ENCODE results near the gene TFR2. TPM values are rescaled to one million over a fixed set of nuclear protein-coding genes. Genes with fewer than 3 reads are reported as not detected.
A peak's percentile ranks its signal among the peaks of the same experiment; 100 is the strongest.

Gene TFR2
- total and polyA plus RNA-seq, 2 of the 13 experiments (the other 11 are each of a cell fraction or from before 2014, with no cell fraction given): 36.9 to 64.2 TPM

GRCh38 chr7:100641860-100642533, 645 bp upstream of the TFR2 start (continued):
- TF ChIP-seq ZSCAN21 (CRISPR knock-in tag; IDR thresholded peaks at IDR 0.05; ENCODE audit: borderline replicate concordance) (0 out of 2 replicates have a peak, but pooled peaks have one; percentile 20), ASH2L (IDR thresholded peaks at IDR 0.05; ENCODE audit: insufficient read length, low read depth, low read length) (peak; percentile 21), REL (CRISPR knock-in tag; conservative IDR thresholded peaks at IDR 0.05) (0 out of 2 replicates have a peak, but pooled peaks have one; percentile 15), ZNF768 (CRISPR knock-in tag; IDR thresholded peaks at IDR 0.05) (no peak), ZNF383 (CRISPR knock-in tag; IDR thresholded peaks at IDR 0.05; ENCODE audit: borderline replicate concordance) (no peak), TFE3 (CRISPR knock-in tag; IDR thresholded peaks at IDR 0.05) (no peak), TSC22D2 (CRISPR knock-in tag; IDR thresholded peaks at IDR 0.05; ENCODE audit: borderline replicate concordance) (no peak), ZBTB1 (CRISPR knock-in tag; IDR thresholded peaks at IDR 0.05; ENCODE audit: borderline replicate concordance) (no peak), AKAP8 (CRISPR knock-in tag; IDR thresholded peaks at IDR 0.05) (no peak), ZFP91 (CRISPR knock-in tag; IDR thresholded peaks at IDR 0.05; ENCODE audit: borderline replicate concordance) (peak; percentile 30; the same call in 1 of the 2 replicates), ZNF260 (CRISPR knock-in tag; IDR thresholded peaks at IDR 0.05; ENCODE audit: borderline replicate concordance, low read depth) (no peak), NFRKB (IDR thresholded peaks at IDR 0.05) (no peak), CREB1 (IDR thresholded peaks at IDR 0.05) (no peak), CREB1 (CRISPR knock-in tag; IDR thresholded peaks at IDR 0.05) (no peak), MIER2 (CRISPR knock-in tag; IDR thresholded peaks at IDR 0.05) (no peak), THAP7 (CRISPR knock-in tag; IDR thresholded peaks at IDR 0.05) (peak; percentile 80), YY1 (IDR thresholded peaks at IDR 0.05; ENCODE audit: insufficient read depth, insufficient replicate concordance, low read depth, low read length) (no peak)
- TF ChIP-seq, protein P1, sequence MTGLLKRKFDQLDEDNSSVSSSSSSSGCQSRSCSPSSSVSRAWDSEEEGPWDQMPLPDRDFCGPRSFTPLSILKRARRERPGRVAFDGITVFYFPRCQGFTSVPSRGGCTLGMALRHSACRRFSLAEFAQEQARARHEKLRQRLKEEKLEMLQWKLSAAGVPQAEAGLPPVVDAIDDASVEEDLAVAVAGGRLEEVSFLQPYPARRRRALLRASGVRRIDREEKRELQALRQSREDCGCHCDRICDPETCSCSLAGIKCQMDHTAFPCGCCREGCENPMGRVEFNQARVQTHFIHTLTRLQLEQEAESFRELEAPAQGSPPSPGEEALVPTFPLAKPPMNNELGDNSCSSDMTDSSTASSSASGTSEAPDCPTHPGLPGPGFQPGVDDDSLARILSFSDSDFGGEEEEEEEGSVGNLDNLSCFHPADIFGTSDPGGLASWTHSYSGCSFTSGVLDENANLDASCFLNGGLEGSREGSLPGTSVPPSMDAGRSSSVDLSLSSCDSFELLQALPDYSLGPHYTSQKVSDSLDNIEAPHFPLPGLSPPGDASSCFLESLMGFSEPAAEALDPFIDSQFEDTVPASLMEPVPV (CRISPR knock-in tag; IDR thresholded peaks at IDR 0.05): no peak
- TF ChIP-seq, protein P2, sequence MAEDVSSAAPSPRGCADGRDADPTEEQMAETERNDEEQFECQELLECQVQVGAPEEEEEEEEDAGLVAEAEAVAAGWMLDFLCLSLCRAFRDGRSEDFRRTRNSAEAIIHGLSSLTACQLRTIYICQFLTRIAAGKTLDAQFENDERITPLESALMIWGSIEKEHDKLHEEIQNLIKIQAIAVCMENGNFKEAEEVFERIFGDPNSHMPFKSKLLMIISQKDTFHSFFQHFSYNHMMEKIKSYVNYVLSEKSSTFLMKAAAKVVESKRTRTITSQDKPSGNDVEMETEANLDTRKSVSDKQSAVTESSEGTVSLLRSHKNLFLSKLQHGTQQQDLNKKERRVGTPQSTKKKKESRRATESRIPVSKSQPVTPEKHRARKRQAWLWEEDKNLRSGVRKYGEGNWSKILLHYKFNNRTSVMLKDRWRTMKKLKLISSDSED (CRISPR knock-in tag; IDR thresholded peaks at IDR 0.05): no peak
- TF ChIP-seq, protein P3, sequence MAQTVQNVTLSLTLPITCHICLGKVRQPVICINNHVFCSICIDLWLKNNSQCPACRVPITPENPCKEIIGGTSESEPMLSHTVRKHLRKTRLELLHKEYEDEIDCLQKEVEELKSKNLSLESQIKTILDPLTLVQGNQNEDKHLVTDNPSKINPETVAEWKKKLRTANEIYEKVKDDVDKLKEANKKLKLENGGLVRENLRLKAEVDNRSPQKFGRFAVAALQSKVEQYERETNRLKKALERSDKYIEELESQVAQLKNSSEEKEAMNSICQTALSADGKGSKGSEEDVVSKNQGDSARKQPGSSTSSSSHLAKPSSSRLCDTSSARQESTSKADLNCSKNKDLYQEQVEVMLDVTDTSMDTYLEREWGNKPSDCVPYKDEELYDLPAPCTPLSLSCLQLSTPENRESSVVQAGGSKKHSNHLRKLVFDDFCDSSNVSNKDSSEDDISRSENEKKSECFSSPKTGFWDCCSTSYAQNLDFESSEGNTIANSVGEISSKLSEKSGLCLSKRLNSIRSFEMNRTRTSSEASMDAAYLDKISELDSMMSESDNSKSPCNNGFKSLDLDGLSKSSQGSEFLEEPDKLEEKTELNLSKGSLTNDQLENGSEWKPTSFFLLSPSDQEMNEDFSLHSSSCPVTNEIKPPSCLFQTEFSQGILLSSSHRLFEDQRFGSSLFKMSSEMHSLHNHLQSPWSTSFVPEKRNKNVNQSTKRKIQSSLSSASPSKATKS (CRISPR knock-in tag; IDR thresholded peaks at IDR 0.05): no peak
